GM12865 (cell line): Measurements from ENCODE around the gene STEAP3.

Experiments used
- DNase-seq: peaks from one replicate; pipeline ENCODE4 v3.0.0; 2010; ENCODE audit warnings: low read depth
- H3K4me3 ChIP-seq: 2 replicates; pipeline ENCODE4 v1.5.1; 2011; ENCODE audit warnings: mild to moderate bottlenecking, low read depth, low read length, control low read depth
- TF ChIP-seq, protein P1 (sequence below): IDR thresholded peaks from 2 replicates; pipeline ENCODE4 v1.5.1; 2011; ENCODE audit warnings: low read length, control low read depth, low read depth, inconsistent platforms; ENCODE audit not compliant: insufficient read depth; ENCODE audit errors: missing control alignments

STEAP3 gene

DNA sequence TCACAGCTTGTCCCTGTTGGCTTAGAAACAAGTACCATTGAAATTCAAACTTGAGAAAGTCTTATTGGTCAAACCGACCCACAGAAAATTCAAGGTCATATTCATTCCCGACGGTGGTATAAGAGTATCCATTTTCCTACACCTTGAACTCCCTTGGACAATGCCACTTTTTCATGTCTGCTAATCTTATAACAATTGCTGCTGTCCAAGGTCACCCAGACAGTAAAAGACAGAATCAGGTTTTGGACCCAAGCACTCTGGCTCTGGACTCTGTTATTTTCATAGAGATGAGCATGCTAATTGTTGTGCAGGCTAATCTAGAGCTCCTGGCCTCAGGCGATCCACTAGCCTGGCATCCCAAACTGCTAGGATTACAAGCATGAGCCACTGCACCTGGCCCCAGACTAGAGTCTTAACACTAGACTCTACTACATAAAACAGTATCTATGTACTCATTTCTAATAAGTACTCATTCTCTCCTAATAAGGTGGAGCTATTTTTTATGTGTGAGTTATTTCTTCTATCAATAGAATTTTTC is 85.2 kb downstream of the STEAP3 start:
- TF ChIP-seq, protein P1, sequence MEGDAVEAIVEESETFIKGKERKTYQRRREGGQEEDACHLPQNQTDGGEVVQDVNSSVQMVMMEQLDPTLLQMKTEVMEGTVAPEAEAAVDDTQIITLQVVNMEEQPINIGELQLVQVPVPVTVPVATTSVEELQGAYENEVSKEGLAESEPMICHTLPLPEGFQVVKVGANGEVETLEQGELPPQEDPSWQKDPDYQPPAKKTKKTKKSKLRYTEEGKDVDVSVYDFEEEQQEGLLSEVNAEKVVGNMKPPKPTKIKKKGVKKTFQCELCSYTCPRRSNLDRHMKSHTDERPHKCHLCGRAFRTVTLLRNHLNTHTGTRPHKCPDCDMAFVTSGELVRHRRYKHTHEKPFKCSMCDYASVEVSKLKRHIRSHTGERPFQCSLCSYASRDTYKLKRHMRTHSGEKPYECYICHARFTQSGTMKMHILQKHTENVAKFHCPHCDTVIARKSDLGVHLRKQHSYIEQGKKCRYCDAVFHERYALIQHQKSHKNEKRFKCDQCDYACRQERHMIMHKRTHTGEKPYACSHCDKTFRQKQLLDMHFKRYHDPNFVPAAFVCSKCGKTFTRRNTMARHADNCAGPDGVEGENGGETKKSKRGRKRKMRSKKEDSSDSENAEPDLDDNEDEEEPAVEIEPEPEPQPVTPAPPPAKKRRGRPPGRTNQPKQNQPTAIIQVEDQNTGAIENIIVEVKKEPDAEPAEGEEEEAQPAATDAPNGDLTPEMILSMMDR, result no peak
- no peak overlapping the region for H3K4me3 ChIP-seq
- no peak for DNase-seq

DNA sequence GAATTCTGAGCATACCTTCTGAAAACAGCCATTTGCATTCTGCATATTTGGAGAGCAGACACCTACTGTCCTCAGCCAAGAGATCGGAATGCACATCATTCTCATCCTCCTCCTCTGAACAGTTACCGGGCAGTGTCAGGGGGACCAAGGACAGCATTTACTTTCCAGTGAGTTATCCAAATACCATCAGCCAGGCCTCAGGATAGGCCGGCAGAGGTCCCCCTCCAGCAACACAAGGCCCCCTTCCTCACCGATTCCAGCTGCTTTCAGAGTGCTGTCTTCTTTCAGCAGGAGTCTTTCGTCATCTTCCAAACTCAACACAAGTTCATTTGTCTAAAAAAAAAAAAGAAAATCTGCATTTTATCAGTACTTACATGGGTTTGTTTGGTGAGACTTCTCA is 87.7 kb downstream of the STEAP3 start:
- H3K4me3 ChIP-seq, result no peak overlapping the region
- TF ChIP-seq, protein P1, result no peak
- DNase-seq, result no peak

GRCh38 chr2:119311831-119312230 is 88.2 kb downstream of the STEAP3 start:
- no peak for DNase-seq
- TF ChIP-seq, protein P1, result no peak
- H3K4me3 ChIP-seq, result no peak overlapping the region
